Transverse colon (tissue), 4 donors: ENCODE results near the gene CREBBP. TPM values are rescaled to one million over a fixed set of nuclear protein-coding genes. Genes with fewer than 3 reads are reported as not detected.

Experiments
- DNase-seq: peaks from one replicate; pipeline ENCODE4 v3.0.0-alpha.2; 2019
- H3K27ac ChIP-seq, 4 donors: fragments of 200-600 bp; sonication (generic); 2 replicates each; pipeline ENCODE4 v1.5.1; 2016 to 2018; ENCODE audit warnings: inconsistent platforms in 4 of 4
- H3K27me3 ChIP-seq: fragments of 200-600 bp; sonication (generic); 2 replicates; pipeline ENCODE4 v1.5.1; 2017; ENCODE audit warnings: inconsistent platforms
- H3K36me3 ChIP-seq, 4 donors: fragments of 200-600 bp; sonication (generic); 2 replicates each; pipeline ENCODE4 v1.5.1; 2017 to 2019; ENCODE audit warnings: inconsistent platforms in 4 of 4
- H3K4me1 ChIP-seq, 4 donors: fragments of 200-600 bp; sonication (generic); 2 replicates each; pipeline ENCODE4 v1.5.1; 2017 to 2020; ENCODE audit warnings: inconsistent platforms in 4 of 4
- H3K4me3 ChIP-seq, 4 donors: fragments of 200-600 bp; sonication (generic); 1 replicate in 1 of 4; 2 replicates in 3 of 4; pipeline versions ENCODE4 v1.5.1 to v1.6.1; 2017 to 2019; ENCODE audit warnings: inconsistent platforms in 4 of 4
- H3K9me3 ChIP-seq, 2 donors: fragments of 200-600 bp; sonication (generic); 2 replicates each; pipeline ENCODE4 v1.5.1; 2017 to 2019; ENCODE audit warnings: inconsistent platforms in 2 of 2
- CTCF ChIP-seq, 5 experiments: fragments of 200-600 bp in 3 of 5; fragments of 450-650 bp in 2 of 5; sonication (generic) in 3 of 5; IDR thresholded peaks; 1 replicate in 2 of 5; 2 replicates in 3 of 5; pipeline ENCODE4 v1.5.1; 2016 to 2017; ENCODE audit warnings: antibody characterized with exemption in 5 of 5, inconsistent platforms in 3 of 5, mild to moderate bottlenecking in 2 of 5, moderate library complexity in 1 of 5
- EP300 ChIP-seq: sonication (generic); formaldehyde crosslinking; IDR thresholded peaks from one replicate; pipeline ENCODE4 v1.6.1; 2017; ENCODE audit warnings: antibody characterized with exemption, low read depth
- POLR2A ChIP-seq: fragments of 450-650 bp; IDR thresholded peaks from one replicate; pipeline ENCODE4 v1.6.1; 2016; ENCODE audit warnings: antibody characterized with exemption, mild to moderate bottlenecking, moderate library complexity
- POLR2AphosphoS5 ChIP-seq, 3 donors: sonication (generic); formaldehyde crosslinking; IDR thresholded peaks; one replicate each; pipeline ENCODE4 v1.6.1; 2016; ENCODE audit warnings: antibody characterized with exemption in 3 of 3
- WGBS, 2 donors: methylation state at CpG; one replicate each; pipeline ENCODE4 v1.1.5; 2018; ENCODE audit warnings: low coverage in 1 of 2; 5-methylcytosine and 5-hydroxymethylcytosine counted together
- in situ Hi-C, 4 donors: fragments of 200-750 bp; cut with MboI; loops; one replicate each; pipeline versions ENCODE4 v1.15.0 to v1.15.1; 2017; ENCODE audit warnings: low sequenced_read_pairs in 3 of 4, low pct_ligation_motif_present in 1 of 4, low pct_unique_long_range_greater_than_20kb in 1 of 4
- intact Hi-C: fragments of 100-400 bp; cut with DNase I; formaldehyde crosslinking; loops from one replicate; pipeline ENCODE4 v1.15.1; 2023; ENCODE audit warnings: low total_unique reads
- total RNA-seq, 4 donors: library from RNA; depleted of rRNA; stranded (reverse); fragments of >200 nt; gene quantifications; one replicate each; pipeline ENCODE4 v1.1.0, GENCODE V29; 2016

The CREBBP gene
- total RNA-seq, 4 donors from 2014 or later = 52.4 to 235 (median 98.7) TPM

DNA sequence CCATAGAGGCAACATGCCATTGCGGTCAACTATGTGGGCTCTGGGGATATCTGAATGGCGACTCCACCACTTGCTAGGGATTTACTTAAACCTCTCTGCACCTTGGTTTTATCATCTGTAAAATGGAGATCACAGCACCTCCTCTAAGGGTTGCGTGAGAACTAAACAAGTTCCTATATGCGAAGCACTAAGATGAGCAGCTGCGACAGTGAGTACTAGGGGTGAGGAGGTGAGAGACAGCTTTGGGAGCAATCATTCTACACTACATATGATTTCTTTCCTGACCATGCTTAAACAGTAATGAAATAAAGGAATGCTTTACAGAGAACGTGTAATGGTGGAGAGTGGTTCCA, 61.4 kb downstream of the CREBBP start:
- Histone ChIP-seq H3K36me3 (no peaks in the 10 kb centered on the region), H3K27me3 (no peaks in the 10 kb centered on the region), H3K4me1 (peaks cover 23 to 79% (median 46%) of the 10 kb centered on the region in 4 donors), H3K27ac (no peak overlapping the region), H3K4me3 (no peak overlapping the region), H3K9me3 (no peaks in the 10 kb centered on the region)
- intact Hi-C loops (no loop called here), in situ Hi-C loops (no loop called here)
- WGBS, 2 donors = 85 to 89% methylated on average over 3 to 6 of the region's 6 CpGs
- TF ChIP-seq POLR2AphosphoS5 (IDR thresholded peaks at IDR 0.05) (no peak), CTCF (IDR thresholded peaks at IDR 0.05) (no peak), EP300 (no peak), POLR2A (no peak)
- no peak for DNase-seq

DNA sequence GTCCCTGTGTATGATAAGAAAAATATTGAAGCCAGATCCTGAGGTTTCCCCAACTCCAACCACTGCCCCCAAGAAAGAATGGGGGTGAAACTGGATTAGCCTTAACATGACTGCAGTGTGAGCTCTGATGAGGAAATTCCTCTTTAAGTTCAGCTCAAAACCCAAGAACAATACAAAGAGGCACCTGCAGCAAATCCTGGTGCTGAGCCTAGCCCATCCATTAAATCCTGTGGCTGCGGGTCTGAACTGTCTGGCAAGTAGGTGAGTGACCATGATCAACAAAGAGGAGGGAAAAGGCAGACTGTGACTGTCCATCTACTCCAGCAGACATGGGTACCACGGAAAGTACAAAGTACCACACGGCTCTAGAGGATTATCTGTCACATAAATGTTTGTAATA, 64.2 kb downstream of the CREBBP start:
- peaks cover 17 to 51% (median 24%) of the 10 kb centered on the region in 4 donors for H3K4me1 ChIP-seq
- intact Hi-C loops (no loop called here), in situ Hi-C loops (no loop called here)
- no peaks in the 10 kb centered on the region for H3K27me3 ChIP-seq
- no peak overlapping the region for H3K4me3 ChIP-seq
- no peak for TF ChIP-seq POLR2AphosphoS5 (IDR thresholded peaks at IDR 0.05)
- TF ChIP-seq POLR2A = no peak
- TF ChIP-seq CTCF (IDR thresholded peaks at IDR 0.05) = no peak
- TF ChIP-seq EP300 = no peak
- no peaks in the 10 kb centered on the region for H3K36me3 ChIP-seq
- 58 to 77% methylated on average over 3 of the region's 3 CpGs for WGBS, 2 donors
- no peaks in the 10 kb centered on the region for H3K9me3 ChIP-seq
- DNase-seq = no peak
- no peak overlapping the region for H3K27ac ChIP-seq

DNA sequence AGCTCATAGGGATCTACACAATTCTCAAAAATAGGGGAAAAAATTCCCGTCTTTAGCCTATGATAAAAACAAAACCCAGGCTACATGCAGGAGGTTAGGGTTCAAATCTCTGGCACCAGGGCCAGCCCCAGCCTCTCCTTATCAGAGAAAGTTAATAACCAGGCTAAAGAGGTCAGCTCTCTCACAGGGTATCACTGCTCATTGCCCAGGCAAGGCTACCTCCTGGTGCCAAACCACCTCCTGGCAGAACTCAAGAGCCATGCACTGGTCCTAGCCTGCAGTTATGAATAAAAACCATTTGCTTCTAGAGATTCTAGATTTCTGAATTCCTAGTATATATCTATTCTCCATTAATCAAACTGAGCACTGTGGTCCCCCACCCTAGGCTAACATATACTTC, 65.8 kb downstream of the CREBBP start:
- DNase-seq = no peak
- H3K4me3 ChIP-seq = no peak overlapping the region
- intact Hi-C loops = no loop called here
- H3K4me1 ChIP-seq = peaks cover 2 to 35% (median 8%) of the 10 kb centered on the region in 4 donors
- H3K27ac ChIP-seq = no peak overlapping the region
- in situ Hi-C loops = no loop called here
- H3K36me3 ChIP-seq = no peaks in the 10 kb centered on the region
- H3K27me3 ChIP-seq = no peaks in the 10 kb centered on the region
- 100% methylated on average over 1 of the region's 1 CpG for whole genome bisulfite sequencing, 2 donors
- TF ChIP-seq CTCF (IDR thresholded peaks at IDR 0.05) = no peak
- no peak for TF ChIP-seq POLR2AphosphoS5 (IDR thresholded peaks at IDR 0.05)
- no peak for TF ChIP-seq POLR2A
- no peak for TF ChIP-seq EP300
- H3K9me3 ChIP-seq = no peaks in the 10 kb centered on the region

GRCh38 chr16:3812469-3813172, 67.9 kb downstream of the CREBBP start:
- intact Hi-C loops = no loop called here
- no peak for DNase-seq
- Histone ChIP-seq H3K9me3 (no peaks in the 10 kb centered on the region), H3K4me3 (no peak overlapping the region), H3K36me3 (no peaks in the 10 kb centered on the region), H3K27me3 (no peaks in the 10 kb centered on the region), H3K27ac (no peak overlapping the region), H3K4me1 (peaks cover 0 to 26% (median 4%) of the 10 kb centered on the region in 4 donors)
- in situ Hi-C loops = no loop called here
- 88 to 91% methylated on average over 7 to 8 of the region's 8 CpGs for WGBS, 2 donors
- TF ChIP-seq CTCF (IDR thresholded peaks at IDR 0.05) = no peak
- TF ChIP-seq POLR2AphosphoS5 (IDR thresholded peaks at IDR 0.05) = no peak
- no peak for TF ChIP-seq EP300
- TF ChIP-seq POLR2A = no peak
